Jurkat, Clone E6-1 (cell line): Measurements from ENCODE around the gene SLC44A2.
"Not testable (repeated sequence)": the region's sequence is repeated elsewhere in the genome, so short reads cannot be mapped to it uniquely, and the experiment has no call there.

Experiments
- DNase-seq: peaks from one replicate; pipeline ENCODE4 v3.0.0-alpha.2; 2011; ENCODE audit warnings: low read depth, low spot score
- H3K4me3 ChIP-seq: 2 replicates; pipeline ENCODE4 v1.5.1; 2011; ENCODE audit warnings: mild to moderate bottlenecking, low read length, control low read depth, moderate library complexity

SLC44A2 gene

DNA sequence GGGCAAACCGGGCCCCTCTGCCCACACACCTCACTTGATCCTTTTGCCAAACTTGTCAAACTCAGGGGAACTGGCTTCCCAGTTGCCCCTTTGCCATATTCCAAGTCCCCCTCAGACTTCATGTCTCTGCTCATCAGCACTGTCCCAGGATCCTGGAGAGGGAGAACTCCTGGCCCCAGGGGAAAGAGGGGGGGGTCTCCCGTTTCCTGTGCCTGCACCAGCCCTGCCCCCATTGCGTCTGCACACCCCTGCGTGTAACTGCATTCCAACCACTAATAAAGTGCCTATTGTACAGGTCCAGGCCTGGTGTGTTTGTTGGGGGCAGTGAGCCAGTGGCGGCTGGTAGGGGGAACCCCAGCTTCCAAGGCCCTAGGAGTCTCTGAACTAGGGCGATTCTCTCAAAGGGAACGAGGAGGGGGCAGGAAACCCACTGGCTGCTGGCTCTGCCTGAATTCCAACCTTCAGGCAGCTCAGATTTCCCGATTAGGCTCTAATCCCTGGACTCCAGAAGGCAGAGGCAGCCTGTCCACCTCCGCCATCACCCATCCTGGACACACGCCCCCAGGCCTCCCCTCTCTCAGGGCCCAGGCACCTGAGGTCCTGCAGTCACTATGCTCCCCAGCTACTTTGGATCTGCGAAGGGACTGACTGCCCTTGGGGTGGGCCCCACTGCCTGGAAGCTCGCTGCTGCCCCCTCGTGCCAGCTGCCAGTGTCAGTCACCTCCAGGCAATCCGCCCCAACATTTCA is 19.1 kb downstream of the SLC44A2 start:
- no peak overlapping the region for H3K4me3 ChIP-seq
- peak; percentile 43 for DNase-seq

DNA sequence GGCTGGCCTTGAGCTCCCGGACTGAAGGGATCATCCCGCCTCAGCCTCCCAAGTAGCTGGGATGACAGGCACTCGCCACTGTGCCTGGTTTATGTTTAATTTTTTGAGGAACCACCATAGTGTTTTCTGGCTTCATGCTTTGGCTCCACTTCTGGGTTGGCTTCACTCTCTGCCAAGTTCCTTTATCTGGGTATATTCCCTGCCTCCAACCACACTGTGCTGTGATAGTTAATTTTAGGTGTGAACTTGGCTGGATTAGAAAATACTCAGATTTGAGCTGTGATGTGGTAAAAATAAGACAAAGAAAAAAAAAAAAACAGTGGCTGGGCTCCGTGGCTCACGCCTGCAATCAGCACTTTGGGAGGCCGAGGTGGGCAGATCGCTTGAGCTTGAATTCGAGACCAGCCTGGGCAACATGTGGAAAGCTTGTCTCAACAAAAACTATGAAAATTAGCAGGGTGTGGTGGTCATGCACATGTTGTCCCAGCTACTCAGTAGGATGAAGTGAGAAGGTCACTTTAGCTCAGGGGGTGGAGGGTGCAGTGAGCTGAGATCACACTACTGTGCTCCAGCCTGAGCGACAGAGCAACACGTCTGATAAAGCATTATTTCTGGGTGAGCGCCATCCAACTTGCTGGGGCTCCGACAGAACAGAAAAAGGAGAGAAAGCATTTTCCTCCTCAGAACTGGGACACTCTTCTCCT is 21.3 kb downstream of the SLC44A2 start:
- no peak for DNase-seq

DNA sequence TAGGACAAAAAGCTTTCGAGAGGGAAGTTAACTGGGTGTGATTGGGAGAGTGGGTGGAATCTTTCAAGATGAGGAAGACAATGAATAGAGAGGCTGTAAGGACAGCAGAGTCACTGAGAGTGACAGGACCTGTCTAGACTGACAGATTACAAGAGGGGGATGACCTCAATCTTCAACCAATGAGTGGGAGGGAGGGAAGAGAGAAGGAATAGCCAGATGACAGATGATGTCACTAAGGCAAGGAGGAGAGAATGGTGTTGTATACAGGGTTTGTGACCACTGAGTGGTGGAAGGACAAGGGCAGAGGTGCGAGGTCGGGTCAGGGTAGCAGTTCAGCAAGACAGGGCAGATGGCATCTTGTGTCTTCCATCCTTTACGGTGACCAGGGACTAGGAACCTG is 23.0 kb downstream of the SLC44A2 start:
- no peak for DNase-seq
- H3K4me3 ChIP-seq, result no peak overlapping the region

More for the DNA sequence above, 21.3 kb downstream of the SLC44A2 start:
- no peak overlapping the region for H3K4me3 ChIP-seq

DNA sequence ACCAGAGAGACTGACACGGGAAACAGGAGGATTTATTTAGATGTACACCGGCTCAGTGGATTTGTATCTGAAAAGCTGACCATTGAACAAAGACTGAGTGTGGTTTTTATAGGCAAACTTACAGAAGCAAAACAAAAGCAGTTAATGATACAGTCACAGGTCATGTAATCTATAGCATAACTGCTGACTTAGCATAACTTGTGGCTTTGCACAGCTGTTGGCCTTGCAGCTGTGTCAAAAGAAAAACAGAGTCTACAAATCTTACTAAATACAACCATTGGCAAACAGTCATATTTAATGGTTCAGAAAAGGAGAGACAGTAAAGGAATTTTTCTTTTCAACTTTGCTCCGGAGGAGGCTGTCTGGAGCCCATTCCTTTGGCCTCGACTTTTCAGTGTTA is 26.5 kb downstream of the SLC44A2 start:
- no peak for DNase-seq
- no peak overlapping the region for H3K4me3 ChIP-seq

DNA sequence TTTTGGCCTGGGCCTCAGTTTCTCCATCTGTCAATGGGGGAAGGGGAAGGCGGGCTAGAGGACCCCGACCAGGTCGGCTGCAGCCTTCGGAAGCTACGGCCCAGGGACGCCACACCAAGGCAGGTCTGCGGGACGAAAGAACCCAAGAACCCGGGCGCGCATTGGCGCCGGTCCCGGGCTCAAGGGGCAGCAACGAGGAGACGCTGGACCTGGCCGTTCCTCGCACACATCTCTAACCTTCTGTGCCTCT is 28.1 kb downstream of the SLC44A2 start:
- peak overlapping the region; percentile 99 for H3K4me3 ChIP-seq
- DNase-seq, result no peak

DNA sequence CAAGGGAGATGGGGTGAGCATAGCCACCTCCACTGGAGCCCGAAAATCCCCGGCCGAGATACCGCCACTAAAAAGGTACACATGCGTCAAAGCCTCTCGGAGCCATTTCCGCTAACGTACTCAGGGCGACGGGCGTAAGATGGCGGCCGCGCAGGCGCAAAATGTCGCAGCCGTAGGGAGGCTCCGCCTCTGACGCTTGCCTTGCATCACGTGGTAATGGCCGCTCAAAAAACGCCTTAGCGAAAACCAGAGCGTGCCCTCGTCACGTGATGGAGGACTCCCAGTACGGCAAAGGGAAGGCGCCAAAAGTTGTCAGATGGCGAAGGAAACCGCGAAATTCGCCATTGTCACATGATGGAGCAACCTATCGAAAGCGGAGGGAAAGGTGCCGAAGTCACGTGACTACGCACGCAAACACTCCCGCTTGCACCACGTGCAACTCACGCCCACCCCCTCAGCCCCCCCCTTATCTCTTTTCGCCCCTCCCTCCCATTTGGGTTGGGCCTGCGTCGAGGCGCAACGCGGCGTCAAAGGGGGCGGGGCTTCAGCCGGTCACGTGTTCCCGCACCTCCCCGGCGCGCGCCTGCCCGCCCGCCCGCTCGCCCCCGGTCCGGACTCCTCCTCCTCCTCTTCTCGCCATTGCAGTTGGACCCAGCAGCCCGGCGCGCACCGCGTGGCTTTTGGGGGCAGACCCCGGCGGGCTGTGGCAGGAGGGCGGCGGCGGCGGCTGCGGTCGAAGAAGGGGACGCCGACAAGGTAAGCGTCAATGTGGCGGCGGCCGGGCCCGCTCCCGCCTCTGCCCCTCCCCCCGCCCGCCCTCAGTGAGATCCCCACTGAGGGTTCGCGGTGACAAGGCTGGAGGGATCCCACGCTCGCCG is 28.6 kb downstream of the SLC44A2 start, which contains the start of gene ILF3:
TSS of gene ILF3 (plus strand) at position 615 of the 878 bp plus-strand sequence. CDS start 16,260 bp downstream, outside the sequence.
- peak; percentile 100 for DNase-seq
- peak within 1 kb of the TSS; percentile 99 for H3K4me3 ChIP-seq

DNA sequence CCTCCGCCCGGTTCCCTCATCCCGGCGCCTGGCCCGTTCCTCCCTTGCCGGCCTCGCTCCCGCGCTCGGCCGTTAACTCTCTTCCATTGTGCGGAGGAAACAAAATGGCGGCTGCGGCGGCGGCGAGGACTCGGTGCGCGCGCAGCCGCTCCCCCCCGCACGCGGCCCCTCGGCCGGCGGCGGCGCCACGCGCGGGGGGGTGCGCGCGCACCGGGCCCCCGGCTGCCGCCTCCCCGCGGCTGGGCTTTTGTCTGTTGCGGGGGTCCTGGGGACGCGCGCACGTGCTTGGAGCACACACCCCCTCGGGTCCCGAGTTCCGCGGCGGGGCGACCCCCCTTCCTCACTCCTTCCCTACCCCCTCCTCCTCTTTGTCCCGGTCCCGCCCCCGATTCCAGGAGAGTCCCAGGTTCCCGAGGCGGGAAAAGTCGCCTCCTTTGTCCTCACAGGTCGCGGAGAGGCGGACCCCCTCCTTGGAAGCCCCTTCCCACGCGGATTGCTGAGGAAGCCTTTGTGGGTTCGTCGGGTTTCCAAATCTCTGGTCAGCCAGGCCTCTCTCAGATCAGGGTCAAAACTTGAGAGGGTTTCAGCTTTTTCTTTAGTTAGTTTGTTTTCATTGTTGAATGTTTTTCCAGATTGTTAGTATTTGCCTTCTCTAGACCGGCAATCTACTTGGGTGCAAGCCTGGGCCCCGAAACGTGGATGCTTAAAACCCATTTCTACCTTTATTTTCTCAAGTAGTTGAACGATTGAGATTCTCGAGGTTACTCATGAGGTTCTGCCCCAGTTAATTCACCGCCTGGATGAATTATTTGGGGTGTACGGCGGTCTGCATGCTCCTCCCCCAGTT is 29.5 kb downstream of the SLC44A2 start:
- peak; percentile 29 for DNase-seq
- H3K4me3 ChIP-seq, result peak overlapping the region; percentile 99

DNA sequence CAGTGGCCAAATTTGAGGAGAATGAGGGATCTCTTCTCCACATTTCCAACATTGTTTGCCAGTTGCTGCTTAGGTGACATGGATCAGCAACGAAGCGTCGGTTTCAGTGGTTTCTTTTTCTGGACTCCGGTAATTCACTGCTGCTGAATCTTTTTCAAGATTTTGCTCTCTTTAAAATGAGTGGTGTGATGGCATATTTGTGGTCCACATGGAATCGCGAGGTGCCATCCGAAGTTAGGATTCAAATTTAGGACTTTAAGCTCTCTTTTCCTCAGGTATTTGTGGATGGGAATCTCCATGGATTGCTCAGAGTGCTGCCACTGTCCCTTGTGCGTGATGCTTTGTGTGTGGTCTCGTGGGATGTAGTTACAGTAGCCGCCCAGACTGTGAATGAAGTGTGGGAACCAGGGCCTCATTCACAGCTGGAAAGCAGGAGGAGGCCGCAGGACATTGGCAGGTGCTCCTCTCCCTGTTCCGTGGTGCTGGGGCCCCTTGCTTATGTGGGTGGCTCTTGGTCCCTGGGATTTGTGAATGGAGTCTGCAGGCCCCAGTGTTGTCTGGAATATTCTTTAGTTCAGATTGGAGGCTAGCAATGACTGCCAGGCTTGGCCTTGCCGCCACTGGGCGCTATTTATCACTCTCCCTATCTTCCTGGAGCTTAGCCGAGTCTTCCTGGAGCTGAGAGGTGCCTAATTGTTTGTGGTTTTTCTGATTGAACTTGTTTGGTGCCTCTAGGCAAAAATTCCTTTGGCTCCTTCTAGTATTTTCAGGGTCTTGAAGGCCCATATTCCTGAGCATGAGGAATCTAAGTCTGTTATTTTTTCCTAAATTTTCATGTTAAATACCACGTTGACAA is 30.3 kb downstream of the SLC44A2 start:
- peak overlapping the region; percentile 99 for H3K4me3 ChIP-seq
- no peak for DNase-seq

DNA sequence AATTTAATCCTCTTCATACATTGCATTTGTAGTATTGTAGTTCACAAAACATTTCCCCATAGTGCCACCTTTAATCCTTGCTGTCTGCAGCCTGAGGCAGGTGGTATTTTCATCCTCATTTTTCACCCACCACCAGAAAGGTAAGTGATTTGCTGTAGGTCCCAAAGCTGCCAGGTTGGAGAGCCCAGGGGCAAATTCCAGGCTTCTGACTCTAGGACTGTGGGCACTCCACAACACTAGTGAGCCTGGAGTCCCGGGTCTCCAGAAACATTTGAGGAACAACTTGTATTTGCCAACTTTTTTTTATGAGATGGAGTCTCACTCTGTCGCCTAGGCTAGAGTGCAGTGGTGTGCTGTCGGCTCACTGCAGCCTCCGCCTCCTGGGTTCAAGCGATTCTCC is 35.0 kb downstream of the SLC44A2 start:
- no peak overlapping the region for H3K4me3 ChIP-seq
- DNase-seq, result no peak

DNA sequence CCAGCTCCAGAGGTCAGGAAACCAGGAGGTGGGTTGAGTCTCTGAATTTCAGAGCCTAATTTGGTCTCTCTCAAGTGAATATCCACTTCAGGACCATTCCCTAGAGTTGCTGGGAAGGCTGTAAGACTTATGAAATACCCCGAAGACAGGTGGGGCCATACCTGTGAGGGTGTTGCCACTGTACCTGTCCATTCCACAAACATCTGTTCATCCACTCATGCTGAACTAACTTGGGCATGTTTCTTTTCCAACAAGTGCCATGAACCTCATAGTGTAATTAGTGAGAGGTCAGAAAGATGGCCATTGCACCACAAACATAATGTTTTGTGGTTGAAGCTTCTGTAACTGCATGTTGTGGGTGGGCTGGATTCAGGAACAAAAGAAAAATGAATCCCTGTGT is 36.6 kb downstream of the SLC44A2 start:
- no peak for DNase-seq
- H3K4me3 ChIP-seq, result no peak overlapping the region

DNA sequence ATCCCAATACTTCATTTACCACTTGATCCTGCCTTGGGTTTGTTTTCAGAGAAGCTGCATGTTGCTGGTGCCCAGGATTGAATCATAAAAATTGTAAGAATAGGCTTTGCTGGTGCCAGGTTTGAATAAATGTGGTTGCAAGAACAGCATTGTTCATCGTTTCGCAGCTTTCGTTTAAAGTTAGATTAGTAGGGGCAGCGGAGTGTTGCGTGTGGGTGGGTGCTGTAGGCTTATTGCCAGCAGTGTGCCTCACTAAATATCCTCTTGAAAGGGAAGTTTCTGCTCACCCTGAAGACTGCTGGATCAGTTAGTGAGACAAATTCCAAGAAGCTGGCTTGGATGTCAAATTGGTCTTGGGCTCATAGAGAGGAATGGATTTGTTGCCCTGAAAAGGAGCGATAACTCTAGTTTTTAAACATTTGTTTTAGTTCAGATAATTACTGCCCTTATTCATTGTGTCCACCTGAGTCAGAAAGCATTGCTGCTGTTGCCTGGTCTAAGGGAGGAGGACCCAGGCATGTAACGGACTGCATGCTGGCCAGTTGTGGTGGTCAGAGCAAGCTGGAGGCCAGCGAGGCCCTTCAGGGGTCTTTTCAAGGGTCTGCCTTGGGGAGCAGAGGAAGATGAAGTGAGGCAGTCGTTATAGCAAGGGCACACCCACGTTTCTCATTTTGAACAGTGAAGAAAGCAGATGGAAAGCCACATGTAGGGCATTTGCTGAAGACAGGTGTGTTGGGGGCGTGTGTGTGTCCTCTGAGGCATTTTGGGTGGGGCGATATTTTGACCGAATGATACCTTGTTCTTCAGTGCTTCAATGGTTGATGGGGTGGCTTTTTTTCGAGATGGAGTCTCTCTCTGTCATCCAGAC is 37.3 kb downstream of the SLC44A2 start:
- DNase-seq, result no peak
- H3K4me3 ChIP-seq, result no peak overlapping the region

DNA sequence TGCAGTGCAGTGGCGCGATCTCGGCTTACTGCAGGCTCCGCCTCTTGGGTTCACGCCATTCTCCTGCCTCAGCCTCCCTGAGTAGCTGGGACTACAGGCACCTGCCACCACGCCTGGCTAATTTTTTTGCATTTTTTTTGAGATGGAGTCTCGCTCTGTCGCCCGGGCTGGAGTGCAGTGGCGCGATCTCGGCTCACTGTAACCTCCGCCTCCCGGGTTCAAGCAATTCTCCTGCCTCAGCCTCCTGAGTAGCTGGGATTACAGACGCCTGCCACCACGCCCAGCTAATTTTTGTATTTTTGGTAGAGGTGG is 37.9 kb downstream of the SLC44A2 start:
- not testable (repeated sequence) for DNase-seq, H3K4me3 ChIP-seq

DNA sequence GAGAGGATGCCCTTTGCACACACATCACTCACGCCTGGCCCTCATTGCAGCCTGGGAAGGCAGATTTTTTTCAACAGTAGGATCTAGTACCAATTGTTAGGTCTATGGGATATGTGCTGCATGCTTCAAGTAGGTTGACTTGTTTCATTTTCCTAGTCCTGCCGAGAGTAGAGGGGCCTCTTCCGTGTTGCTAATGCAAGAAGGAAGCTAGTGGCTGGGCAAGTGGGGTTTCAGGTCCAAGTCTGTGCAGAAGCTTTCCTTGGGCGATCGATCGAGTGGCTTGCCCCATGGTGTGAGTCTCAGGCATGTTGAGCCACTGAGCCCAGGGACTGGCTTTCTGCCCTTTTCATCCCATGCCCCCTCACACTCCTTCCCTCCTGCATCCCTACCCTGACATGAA is 42.5 kb downstream of the SLC44A2 start:
- no peak overlapping the region for H3K4me3 ChIP-seq
- no peak for DNase-seq

DNA sequence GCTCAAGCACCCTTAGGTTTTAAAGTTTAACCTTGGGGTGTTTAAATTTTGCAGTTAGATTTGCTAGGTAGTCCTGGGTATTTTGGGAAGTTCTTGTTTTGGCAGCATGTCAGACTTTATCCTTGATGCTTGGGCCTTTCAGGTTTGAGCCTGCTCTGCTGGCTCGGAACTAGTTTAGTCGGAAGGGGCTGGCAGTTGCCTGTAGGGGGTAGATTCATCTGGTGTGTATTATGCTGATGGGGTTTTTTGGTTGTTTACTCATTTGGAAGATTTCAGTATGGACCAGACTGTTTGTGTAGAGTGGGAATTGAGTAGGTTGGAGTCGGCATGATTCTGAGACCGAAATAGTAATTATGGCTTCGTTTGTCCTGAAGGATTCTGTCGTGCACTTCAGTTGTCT is 43.9 kb downstream of the SLC44A2 start:
- no peak overlapping the region for H3K4me3 ChIP-seq
- no peak for DNase-seq

DNA sequence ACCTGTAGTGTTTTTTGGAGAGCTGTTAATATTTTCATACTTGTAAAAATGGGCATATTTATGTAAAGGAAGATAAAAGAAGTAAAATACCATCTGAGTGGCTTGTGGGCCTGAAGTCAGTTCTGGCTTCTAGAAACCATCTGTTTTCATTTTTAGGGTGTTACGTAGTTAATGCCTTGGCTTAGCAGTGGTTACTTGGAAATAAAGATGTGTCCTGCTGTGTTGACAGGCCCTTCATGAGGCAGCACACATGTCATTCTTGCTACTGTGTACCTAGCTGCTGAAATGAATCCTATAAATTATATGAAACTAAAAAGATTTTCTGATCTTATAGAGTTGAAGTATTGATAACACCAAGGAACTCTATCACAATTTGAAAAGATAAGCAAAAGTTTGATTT is 44.8 kb downstream of the SLC44A2 start:
- H3K4me3 ChIP-seq, result no peak overlapping the region
- DNase-seq, result no peak

DNA sequence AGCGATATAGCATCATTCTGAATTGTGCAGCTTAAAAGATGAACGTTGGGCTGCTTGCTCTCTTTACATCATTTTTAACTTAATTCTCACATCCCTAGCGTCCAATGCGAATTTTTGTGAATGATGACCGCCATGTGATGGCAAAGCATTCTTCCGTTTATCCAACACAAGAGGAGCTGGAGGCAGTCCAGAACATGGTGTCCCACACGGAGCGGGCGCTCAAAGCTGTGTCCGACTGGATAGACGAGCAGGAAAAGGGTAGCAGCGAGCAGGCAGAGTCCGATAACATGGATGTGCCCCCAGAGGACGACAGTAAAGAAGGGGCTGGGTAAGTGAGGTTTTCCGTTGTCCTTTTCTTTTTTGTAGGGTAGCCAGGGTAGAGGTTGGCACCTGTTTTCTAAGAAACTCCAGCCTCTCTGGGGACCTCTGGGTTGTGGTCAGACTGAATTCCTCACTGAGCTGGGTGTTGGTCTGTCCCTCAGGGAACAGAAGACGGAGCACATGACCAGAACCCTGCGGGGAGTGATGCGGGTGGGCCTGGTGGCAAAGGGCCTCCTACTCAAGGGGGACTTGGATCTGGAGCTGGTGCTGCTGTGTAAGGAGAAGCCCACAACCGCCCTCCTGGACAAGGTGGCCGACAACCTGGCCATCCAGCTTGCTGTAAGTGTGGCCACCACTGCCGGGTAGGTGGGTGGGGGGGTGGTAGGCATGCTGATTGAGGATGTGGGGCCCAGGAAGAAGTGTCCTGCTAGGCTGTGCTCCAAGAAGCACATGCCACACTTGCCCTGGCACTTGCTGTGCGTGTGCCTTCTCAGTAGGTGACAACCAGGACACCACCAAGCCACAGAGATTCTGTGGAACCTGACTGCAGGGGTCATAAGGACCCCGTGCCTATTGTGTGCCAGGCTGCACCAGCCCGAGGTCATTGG is 45.8 kb downstream of the SLC44A2 start:
- DNase-seq, result no peak
- H3K4me3 ChIP-seq, result no peak overlapping the region

DNA sequence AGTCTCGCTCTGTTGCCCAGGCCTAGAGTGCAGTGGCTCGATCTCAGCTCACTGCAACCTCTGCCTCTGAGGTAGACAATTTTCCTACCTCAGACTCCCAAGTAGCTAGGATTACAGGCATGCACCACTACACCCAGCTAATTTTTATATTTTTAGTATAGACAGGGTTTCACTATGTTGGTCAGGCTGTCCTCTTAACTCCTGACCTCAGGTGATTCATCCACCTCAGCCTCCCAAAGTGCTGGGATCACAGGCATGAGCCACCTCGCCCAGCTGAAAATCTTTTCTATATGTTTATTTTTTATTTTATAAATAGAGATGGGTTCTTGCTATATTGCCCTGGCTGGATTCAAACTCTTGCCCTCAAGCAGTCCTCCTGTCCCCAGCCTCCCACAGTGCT is 46.6 kb downstream of the SLC44A2 start:
- not testable (repeated sequence) for DNase-seq, H3K4me3 ChIP-seq
